MCF 10A (cell line): ENCODE data around the gene GSTA5. TPM values are rescaled to one million over a fixed set of nuclear protein-coding genes. Genes with fewer than 3 reads are reported as not detected.
"Not testable (repeated sequence)": the region's sequence is repeated elsewhere in the genome, so short reads cannot be mapped to it uniquely, and the experiment has no call there.

Experiments
- BruUV-seq: library from RNA; stranded (reverse); fragments of 400-500 nt; replicated peaks from 2 replicates; lab custom pipeline; 2021; lab: Mats Ljungman, UMichigan
- CTCF ChIA-PET: fragments of 300-600 bp; sonication (Branson Sonifier 250); formaldehyde crosslinking; extraction: SDS; loops from one replicate; lab custom pipeline; 2021; ENCODE audit warnings: antibody characterized with exemption, inconsistent platforms; lab: Yijun Ruan, JAX
- POLR2A ChIA-PET: fragments of 300-600, 350-650 bp; sonication (Branson Sonifier 250); formaldehyde crosslinking; extraction: SDS; loops from one replicate; lab custom pipeline; 2020; ENCODE audit warnings: antibody characterized with exemption, inconsistent platforms; lab: Yijun Ruan, JAX
- DNase-seq: peaks from one replicate; pipeline ENCODE4 v3.0.0-alpha.2; 2018; ENCODE audit not compliant: unreplicated experiment
- H3K27ac Mint-ChIP-seq: one replicate; pipeline ENCODE4 v1.8.0; 2022; ENCODE audit warnings: mild to moderate bottlenecking, low read depth, mixed read lengths; ENCODE audit not compliant: unreplicated experiment
- H3K27me3 Mint-ChIP-seq: one replicate; pipeline ENCODE4 v1.8.0; 2022; ENCODE audit warnings: mixed read lengths; ENCODE audit not compliant: insufficient read depth, unreplicated experiment
- H3K36me3 Mint-ChIP-seq: one replicate; pipeline ENCODE4 v1.8.0; 2022; ENCODE audit warnings: mild to moderate bottlenecking, moderate library complexity, mixed read lengths; ENCODE audit not compliant: insufficient read depth, unreplicated experiment
- H3K4me1 Mint-ChIP-seq: one replicate; pipeline ENCODE4 v1.8.0; 2022; ENCODE audit warnings: mixed read lengths; ENCODE audit not compliant: insufficient read depth, unreplicated experiment
- H3K4me3 Mint-ChIP-seq: one replicate; pipeline ENCODE4 v1.8.0; 2022; ENCODE audit warnings: mild to moderate bottlenecking, moderate library complexity, mixed read lengths; ENCODE audit not compliant: unreplicated experiment
- H3K9me3 Mint-ChIP-seq: one replicate; pipeline ENCODE4 v1.8.0; 2022; ENCODE audit warnings: mixed read lengths; ENCODE audit not compliant: unreplicated experiment
- intact Hi-C: fragments of 100-400 bp; cut with micrococcal nuclease; formaldehyde crosslinking; loops from 2 replicates; pipeline ENCODE4 v1.14.1; 2022
- total RNA-seq: library from RNA; stranded (reverse); gene quantifications from 2 replicates; pipeline ENCODE4 v1.2.3, GENCODE V29; 2022
- TF ChIP-seq, protein P1 (sequence below): fragments of 200-600 bp; IDR thresholded peaks from one replicate; pipeline ENCODE4 v1.8.0; 2022; ENCODE audit warnings: antibody characterized with exemption, mild to moderate bottlenecking; ENCODE audit not compliant: unreplicated experiment

GSTA5 gene
- total RNA-seq, 1 experiment from 2014 or later: not detected

DNA sequence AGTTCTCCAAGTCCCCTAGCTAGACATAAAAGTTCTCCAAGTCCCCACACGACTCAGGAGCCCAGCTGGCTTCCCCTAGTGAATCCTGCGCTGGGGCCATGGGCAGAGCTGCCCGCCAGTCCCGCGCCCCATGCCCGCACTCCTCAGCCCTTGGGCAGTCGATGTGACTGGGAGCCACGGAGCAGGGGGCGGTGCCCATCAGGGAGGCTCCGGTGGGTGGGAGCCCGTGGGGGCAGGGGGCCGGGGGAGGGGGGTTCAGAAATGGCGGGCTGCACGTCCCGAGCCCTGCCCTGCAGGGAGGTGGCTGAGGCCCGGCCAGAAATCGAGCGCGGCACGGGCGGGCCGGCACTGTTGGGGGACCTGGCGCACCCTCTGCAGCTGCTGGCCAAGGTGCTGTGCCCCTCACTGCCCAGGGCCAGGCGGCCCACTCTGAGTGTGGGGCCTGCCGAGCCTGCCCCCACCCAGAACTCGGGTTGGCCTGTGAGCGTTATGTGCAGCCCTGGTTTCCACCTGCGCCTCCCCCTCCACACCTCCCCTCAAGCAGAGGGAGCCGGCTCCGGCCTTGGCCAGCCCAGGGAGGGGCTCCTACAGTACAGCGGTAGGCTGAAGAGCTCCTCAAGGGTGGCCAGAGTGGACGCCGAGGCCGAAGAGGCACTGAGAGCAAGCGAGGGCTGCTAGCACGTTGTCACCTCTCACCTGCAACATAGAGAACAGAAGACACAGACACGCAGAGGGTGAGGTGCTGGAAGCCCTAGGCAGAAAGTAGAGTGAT, 11.4 kb downstream of the GSTA5 start:
- Mint-ChIP-seq H3K4me3 (no peak overlapping the region), H3K36me3 (no peaks in the 10 kb centered on the region), H3K27ac (no peak overlapping the region), H3K9me3 (no peaks in the 10 kb centered on the region), H3K4me1 (no peaks in the 10 kb centered on the region), H3K27me3 (peaks cover 13% of the 10 kb centered on the region)
- POLR2A ChIA-PET: interaction anchor here (0.7 to 0.8 kb wide), 2 partner anchors 26 to 277 kb away, joined by 3 to 4 read pairs; no protein-coding TSS in a partner anchor
- CTCF ChIA-PET: interaction anchor here (0.6 kb wide), 1 partner anchor 170 kb away, joined by 3 read pairs; no protein-coding TSS in a partner anchor
- TF ChIP-seq, protein P1, sequence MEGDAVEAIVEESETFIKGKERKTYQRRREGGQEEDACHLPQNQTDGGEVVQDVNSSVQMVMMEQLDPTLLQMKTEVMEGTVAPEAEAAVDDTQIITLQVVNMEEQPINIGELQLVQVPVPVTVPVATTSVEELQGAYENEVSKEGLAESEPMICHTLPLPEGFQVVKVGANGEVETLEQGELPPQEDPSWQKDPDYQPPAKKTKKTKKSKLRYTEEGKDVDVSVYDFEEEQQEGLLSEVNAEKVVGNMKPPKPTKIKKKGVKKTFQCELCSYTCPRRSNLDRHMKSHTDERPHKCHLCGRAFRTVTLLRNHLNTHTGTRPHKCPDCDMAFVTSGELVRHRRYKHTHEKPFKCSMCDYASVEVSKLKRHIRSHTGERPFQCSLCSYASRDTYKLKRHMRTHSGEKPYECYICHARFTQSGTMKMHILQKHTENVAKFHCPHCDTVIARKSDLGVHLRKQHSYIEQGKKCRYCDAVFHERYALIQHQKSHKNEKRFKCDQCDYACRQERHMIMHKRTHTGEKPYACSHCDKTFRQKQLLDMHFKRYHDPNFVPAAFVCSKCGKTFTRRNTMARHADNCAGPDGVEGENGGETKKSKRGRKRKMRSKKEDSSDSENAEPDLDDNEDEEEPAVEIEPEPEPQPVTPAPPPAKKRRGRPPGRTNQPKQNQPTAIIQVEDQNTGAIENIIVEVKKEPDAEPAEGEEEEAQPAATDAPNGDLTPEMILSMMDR: no peak
- intact Hi-C loops: no loop called here
- no TSS peak for BruUV-seq
- DNase-seq: no peak

DNA sequence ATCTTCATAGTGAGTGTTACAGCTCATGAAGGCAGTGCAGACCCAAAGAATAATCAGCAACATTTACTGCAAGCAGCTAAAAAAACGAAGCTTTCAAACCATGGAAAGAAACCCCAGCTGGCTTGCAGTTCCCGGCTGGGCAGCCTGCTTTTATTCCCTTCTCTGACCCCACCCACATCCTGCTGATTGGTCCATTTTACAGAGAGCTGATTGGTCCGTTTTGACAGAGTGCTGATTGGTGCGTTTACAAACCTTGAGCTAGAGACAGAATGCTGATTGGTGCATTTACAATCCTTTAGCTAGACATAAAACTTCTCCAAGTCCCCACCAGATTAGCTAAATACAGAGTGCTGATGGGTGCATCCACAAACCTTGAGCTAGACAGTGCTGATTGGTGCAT, 12.0 kb downstream of the GSTA5 start:
- H3K4me1 Mint-ChIP-seq, intact Hi-C loops, BruUV-seq, H3K27ac Mint-ChIP-seq, H3K4me3 Mint-ChIP-seq, DNase-seq, H3K36me3 Mint-ChIP-seq, H3K9me3 Mint-ChIP-seq: not testable (repeated sequence)
- ChIA-PET POLR2A (interaction anchor here (0.7 kb wide), 1 partner anchor 26 kb away, joined by 3 read pairs; no protein-coding TSS in a partner anchor), CTCF (interaction anchor here (1.3 kb wide), 1 partner anchor 12 kb away, joined by 4 read pairs; no protein-coding TSS in a partner anchor)
- H3K27me3 Mint-ChIP-seq: peaks cover 13% of the 10 kb centered on the region

DNA sequence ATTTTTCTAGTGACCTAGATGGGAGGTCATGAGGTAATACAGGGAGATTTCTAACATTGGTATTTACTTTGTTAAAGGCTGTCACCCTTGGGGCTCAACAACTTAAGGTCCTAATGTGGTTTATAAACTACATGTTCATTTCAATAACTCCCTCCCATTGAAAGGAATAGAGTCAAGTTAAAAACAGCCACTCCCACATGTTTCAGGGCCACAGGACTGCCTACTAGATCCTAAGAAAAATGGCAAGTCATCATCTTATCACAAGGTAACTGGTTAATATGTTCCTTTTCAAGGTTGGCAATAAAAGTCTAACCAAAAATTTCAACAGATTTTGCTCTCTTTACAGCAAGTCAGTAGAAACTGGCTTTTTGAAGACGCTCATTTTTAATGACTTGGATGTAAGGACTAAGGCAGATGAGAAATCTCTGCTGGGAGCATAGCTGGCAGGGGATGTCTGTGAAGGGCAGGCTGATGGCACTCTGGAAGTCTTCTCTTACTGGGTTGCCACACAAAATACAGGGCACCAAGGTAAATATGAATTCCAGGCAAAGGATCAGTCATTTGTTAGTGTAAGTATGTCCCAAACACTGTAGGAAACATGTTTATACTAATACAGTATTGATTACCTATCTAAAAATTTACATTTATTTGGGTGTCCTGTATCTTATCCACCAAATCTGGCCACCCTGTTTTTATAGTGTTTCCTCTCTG, 13.4 kb downstream of the GSTA5 start:
- DNase-seq, H3K27me3 Mint-ChIP-seq, H3K36me3 Mint-ChIP-seq, H3K9me3 Mint-ChIP-seq, H3K27ac Mint-ChIP-seq, BruUV-seq, intact Hi-C loops, H3K4me3 Mint-ChIP-seq, POLR2A ChIA-PET, H3K4me1 Mint-ChIP-seq: not testable (repeated sequence)
- CTCF ChIA-PET: interaction anchor here (1.3 kb wide), 1 partner anchor 11 kb away, joined by 4 read pairs; no protein-coding TSS in a partner anchor

DNA sequence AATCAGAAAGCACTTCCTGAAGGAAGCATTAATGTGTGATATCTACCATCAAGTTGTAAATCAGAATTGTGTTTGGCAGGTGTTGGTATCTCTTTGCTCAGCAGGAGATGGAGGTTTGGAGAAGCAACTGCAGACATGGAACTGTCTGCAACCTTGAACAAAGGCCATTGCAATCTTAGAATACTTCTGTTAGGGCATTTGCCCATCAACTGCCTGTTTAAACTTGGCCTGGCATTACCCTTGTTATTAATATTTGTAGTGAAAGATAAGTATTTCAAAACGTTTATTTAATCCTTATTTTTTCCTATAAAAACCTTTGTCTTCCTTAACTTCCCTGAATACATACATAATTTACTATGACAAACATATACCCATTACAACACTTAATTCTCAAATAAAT, 14.1 kb downstream of the GSTA5 start:
- Mint-ChIP-seq H3K9me3 (no peaks in the 10 kb centered on the region), H3K4me3 (no peak overlapping the region), H3K27me3 (no peaks in the 10 kb centered on the region), H3K27ac (no peak overlapping the region), H3K36me3 (no peaks in the 10 kb centered on the region), H3K4me1 (no peaks in the 10 kb centered on the region)
- ChIA-PET POLR2A (no interaction called here), CTCF (no interaction called here)
- no peak for DNase-seq
- no TSS peak for BruUV-seq
- intact Hi-C loops: no loop called here
- TF ChIP-seq, protein P1: no peak

DNA sequence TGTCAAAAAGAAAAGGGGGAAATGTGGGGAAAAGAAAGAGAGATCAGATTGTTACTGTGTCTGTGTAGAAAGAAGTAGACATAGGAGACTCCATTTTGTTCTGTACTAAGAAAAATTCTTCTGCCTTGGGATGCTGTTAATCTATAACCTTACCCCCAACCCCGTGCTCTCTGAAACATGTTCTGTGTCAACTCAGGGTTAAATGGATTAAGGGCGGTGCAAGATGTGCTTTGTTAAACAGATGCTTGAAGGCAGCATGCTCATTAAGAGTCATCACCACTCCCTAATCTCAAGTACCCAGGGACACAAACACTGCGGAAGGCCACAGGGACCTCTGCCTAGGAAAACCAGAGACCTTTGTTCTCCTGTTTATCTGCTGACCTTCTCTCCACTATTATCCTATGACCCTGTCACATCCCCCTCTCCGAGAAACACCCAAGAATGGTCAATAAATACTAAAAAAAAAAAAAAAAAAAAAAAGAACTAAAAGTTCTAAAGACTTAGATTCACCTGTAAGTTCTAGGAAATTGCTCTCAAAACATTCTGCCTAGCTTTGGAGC, 14.6 kb downstream of the GSTA5 start:
- H3K36me3 Mint-ChIP-seq, CTCF ChIA-PET, H3K4me1 Mint-ChIP-seq, H3K4me3 Mint-ChIP-seq, DNase-seq, POLR2A ChIA-PET, BruUV-seq, H3K27ac Mint-ChIP-seq, H3K27me3 Mint-ChIP-seq, intact Hi-C loops, H3K9me3 Mint-ChIP-seq: not testable (repeated sequence)

DNA sequence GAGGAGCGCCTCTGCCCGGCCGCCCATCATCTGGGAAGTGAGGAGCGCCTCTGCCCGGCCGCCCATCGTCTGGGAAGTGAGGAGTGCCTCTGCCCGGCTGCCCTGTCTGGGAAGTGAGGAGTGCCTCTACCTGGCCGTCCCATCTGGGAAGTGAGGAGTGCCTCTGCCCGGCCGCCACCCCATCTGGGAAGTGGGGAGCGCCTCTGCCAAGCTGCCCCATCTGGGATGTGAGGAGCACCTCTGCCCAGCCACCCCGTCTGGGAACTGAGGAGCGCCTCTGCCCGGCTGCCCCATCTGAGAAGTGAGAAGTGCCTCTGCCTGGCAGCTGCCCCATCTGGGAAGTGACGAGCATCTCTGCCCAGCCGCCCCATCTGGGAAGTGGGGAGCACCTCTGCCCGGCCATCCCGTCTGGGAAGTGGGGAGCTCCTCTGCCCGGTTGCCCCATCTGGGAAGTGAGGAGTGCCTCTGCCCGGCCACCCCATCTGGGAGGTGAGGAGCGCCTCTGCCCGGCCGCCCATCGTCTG, 15.3 kb downstream of the GSTA5 start:
- CTCF ChIA-PET, H3K9me3 Mint-ChIP-seq, intact Hi-C loops: not testable (repeated sequence)

More for the DNA sequence above, 15.3 kb downstream of the GSTA5 start:
- POLR2A ChIA-PET, H3K4me1 Mint-ChIP-seq, BruUV-seq, H3K27me3 Mint-ChIP-seq, H3K36me3 Mint-ChIP-seq, H3K4me3 Mint-ChIP-seq, H3K27ac Mint-ChIP-seq, DNase-seq: not testable (repeated sequence)
